GM18526 (cell line): ENCODE data around the gene DTHD1.

Source experiments
- POLR2A ChIP-seq: IDR thresholded peaks from 3 replicates; pipeline ENCODE4 v1.6.1; 2011; ENCODE audit not compliant: insufficient read length; ENCODE audit errors: extremely low read depth

DTHD1 gene

GRCh38 chr4:36256398-36256891, 25.0 kb upstream of the DTHD1 start:
- TF ChIP-seq POLR2A = no peak

GRCh38 chr4:36260731-36261130, 20.7 kb upstream of the DTHD1 start:
- no peak for TF ChIP-seq POLR2A

GRCh38 chr4:36264207-36264826, 17.1 kb upstream of the DTHD1 start:
- no peak for TF ChIP-seq POLR2A

- TF ChIP-seq POLR2A = no peak
These were observed 13.7 kb upstream of the DTHD1 start for GRCh38 chr4:36267486-36268268.

GRCh38 chr4:36269101-36269500, 12.3 kb upstream of the DTHD1 start:
- TF ChIP-seq POLR2A = no peak

GRCh38 chr4:36269533-36270173, 11.8 kb upstream of the DTHD1 start:
- TF ChIP-seq POLR2A = no peak

GRCh38 chr4:36273276-36273675, 8.1 kb upstream of the DTHD1 start:
- TF ChIP-seq POLR2A = no peak

- no peak for TF ChIP-seq POLR2A
These were observed 7.3 kb upstream of the DTHD1 start for GRCh38 chr4:36274158-36274557.

- no peak for TF ChIP-seq POLR2A
These were observed 3.9 kb upstream of the DTHD1 start for GRCh38 chr4:36277533-36277932.

GRCh38 chr4:36278789-36279188, 2.6 kb upstream of the DTHD1 start:
- TF ChIP-seq POLR2A = no peak

- TF ChIP-seq POLR2A = no peak
These were observed 861 bp upstream of the DTHD1 start for GRCh38 chr4:36280555-36280954.

- no peak for TF ChIP-seq POLR2A
These were observed 1.2 kb downstream of the DTHD1 start for GRCh38 chr4:36282503-36283030.

GRCh38 chr4:36283912-36284465, 2.6 kb downstream of the DTHD1 start:
- no peak for TF ChIP-seq POLR2A

- no peak for TF ChIP-seq POLR2A
These were observed 4.5 kb downstream of the DTHD1 start for GRCh38 chr4:36285784-36286480.

GRCh38 chr4:36286481-36286871, 5.1 kb downstream of the DTHD1 start:
- TF ChIP-seq POLR2A = no peak
